ENCODE results near the gene PPP1R36.
"Not testable (repeated sequence)": the region's sequence is repeated elsewhere in the genome, so short reads cannot be mapped to it uniquely, and the experiment has no call there.

PPP1R36 gene

GRCh38 chr14:64518229-64518628 lies 31.5 kb upstream of the PPP1R36 start:
- no peak for DNase-seq (ENCODE audit: low read depth in 2 of 2)

- no peak for DNase-seq (ENCODE audit: low read depth in 2 of 2)
Measured at GRCh38 chr14:64520699-64521098, 29.1 kb upstream of the PPP1R36 start.

GRCh38 chr14:64522591-64523355 lies 27.0 kb upstream of the PPP1R36 start:
- no peak for DNase-seq (ENCODE audit: low read depth in 2 of 2)

GRCh38 chr14:64525354-64525753 lies 24.4 kb upstream of the PPP1R36 start:
- no peak for DNase-seq (ENCODE audit: low read depth in 2 of 2)

- DNase-seq (ENCODE audit: low read depth in 2 of 2), result no peak
Measured at GRCh38 chr14:64531567-64531966, 18.2 kb upstream of the PPP1R36 start.

- no peak for DNase-seq (ENCODE audit: low read depth in 2 of 2)
Measured at GRCh38 chr14:64536488-64537245, 13.1 kb upstream of the PPP1R36 start.

- peak; percentile 78 to 89 for DNase-seq (ENCODE audit: low read depth in 2 of 2)
Measured at GRCh38 chr14:64540208-64541202, 9.3 kb upstream of the PPP1R36 start, which contains the start of gene HSPA2. HSPA2 (plus strand) TSS chr14:64540741; CDS start chr14:64540850, 109 bp downstream.

GRCh38 chr14:64541261-64541971 lies 8.3 kb upstream of the PPP1R36 start:
- no peak for DNase-seq (ENCODE audit: low read depth in 2 of 2)

GRCh38 chr14:64541972-64542835 lies 7.6 kb upstream of the PPP1R36 start:
- no peak for DNase-seq (ENCODE audit: low read depth in 2 of 2)

GRCh38 chr14:64542836-64543201 lies 6.9 kb upstream of the PPP1R36 start:
- DNase-seq (ENCODE audit: low read depth in 2 of 2), result no peak

GRCh38 chr14:64544607-64545312 lies 5.0 kb upstream of the PPP1R36 start:
- no peak for DNase-seq (ENCODE audit: low read depth in 2 of 2)

- no peak for DNase-seq (ENCODE audit: low read depth in 2 of 2)
Measured at GRCh38 chr14:64549016-64549415, 745 bp upstream of the PPP1R36 start.

GRCh38 chr14:64550621-64551333 lies 1.0 kb downstream of the PPP1R36 start:
- no peak for DNase-seq (ENCODE audit: low read depth in 2 of 2)

GRCh38 chr14:64554556-64554955 lies 4.8 kb downstream of the PPP1R36 start:
- DNase-seq (ENCODE audit: low read depth in 2 of 2), result no peak

- DNase-seq (ENCODE audit: low read depth in 2 of 2), result no peak
Measured at GRCh38 chr14:64556526-64556925, 6.8 kb downstream of the PPP1R36 start.

- DNase-seq (ENCODE audit: low read depth in 2 of 2), result not testable (repeated sequence)
Measured at GRCh38 chr14:64558216-64558615, 8.5 kb downstream of the PPP1R36 start.

- DNase-seq (ENCODE audit: low read depth in 2 of 2), result no peak
Measured at GRCh38 chr14:64561631-64562030, 11.9 kb downstream of the PPP1R36 start.

GRCh38 chr14:64562436-64562835 lies 12.7 kb downstream of the PPP1R36 start:
- no peak for DNase-seq (ENCODE audit: low read depth in 2 of 2)

GRCh38 chr14:64563696-64564095 lies 13.9 kb downstream of the PPP1R36 start:
- no peak for DNase-seq (ENCODE audit: low read depth in 2 of 2)
